HepG2 (cell line): ENCODE measurements around the gene NKD1. TPM values are rescaled to one million over a fixed set of nuclear protein-coding genes. Genes with fewer than 3 reads are reported as not detected.

Experiments
- ATAC-seq: fragments of 200-7000 bp; cut with Tn5 transposase; 3 replicates; pipeline ENCODE4 v1.9.1; 2020; ENCODE audit warnings: mild to moderate bottlenecking, moderate library complexity
- BruUV-seq: library from RNA; stranded (reverse); fragments of 400-500 nt; replicated peaks from 2 replicates; lab custom pipeline; 2021; lab: Mats Ljungman, UMichigan
- CTCF ChIA-PET: fragments of 300-600 bp; formaldehyde crosslinking; extraction: SDS; loops from one replicate; lab custom pipeline; 2021; ENCODE audit warnings: low total read pairs, inconsistent platforms, low intra/inter-chr PET ratio; lab: Yijun Ruan, JAX
- POLR2A ChIA-PET: fragments of 350-600 bp; sonication (Branson Sonifier 250); formaldehyde crosslinking; loops from one replicate; lab custom pipeline; 2020; ENCODE audit warnings: antibody characterized with exemption, inconsistent platforms; lab: Yijun Ruan, JAX
- DNase-seq: peaks from one replicate; pipeline ENCODE4 v3.0.0-alpha.2; 2015; ENCODE audit warnings: low spot score
- FAIRE-seq: peaks from 3 replicates; lab custom pipeline; 2011; peaks lifted over from hg19 to GRCh38; lab: Jason Lieb, UNC
- H2AFZ ChIP-seq: one replicate; pipeline ENCODE4 v1.6.1; 2011; ENCODE audit warnings: low read length, inconsistent platforms
- H3K27ac ChIP-seq: fragments of 300-600 bp; 3 replicates; pipeline ENCODE4 v1.8.0; 2011; ENCODE audit warnings: mixed run types, mild to moderate bottlenecking, mixed read lengths, low read length, inconsistent platforms; ENCODE audit not compliant: insufficient read depth; ENCODE audit errors: extremely low read length
- H3K27me3 ChIP-seq, 2 experiments: fragments of 200-600 bp in 1 of 2; 2 replicates in 1 of 2; 3 replicates in 1 of 2; pipeline versions ENCODE4 v1.6.0 to v1.8.0; 2011; ENCODE audit warnings: low read length in 2 of 2, mild to moderate bottlenecking in 2 of 2, moderate library complexity in 2 of 2, inconsistent platforms in 1 of 2; ENCODE audit not compliant: insufficient read depth in 2 of 2, control insufficient read depth in 1 of 2
- H3K36me3 ChIP-seq, 2 experiments: fragments of 200-600 bp in 1 of 2; replicated peaks in 1 of 2; 2 replicates in 1 of 2; 3 replicates in 1 of 2; pipeline versions ENCODE4 v1.5.1 to v1.8.0; 2011; ENCODE audit warnings: low read length in 2 of 2, inconsistent platforms in 1 of 2; ENCODE audit not compliant: insufficient read depth in 2 of 2, control insufficient read depth in 1 of 2
- H3K4me1 ChIP-seq: 2 replicates; pipeline ENCODE4 v1.5.1; 2012; ENCODE audit warnings: low read length, inconsistent platforms; ENCODE audit not compliant: insufficient read depth
- H3K4me2 ChIP-seq: 2 replicates; pipeline ENCODE4 v1.6.0; 2011; ENCODE audit warnings: low read depth, low read length, inconsistent platforms
- H3K4me3 ChIP-seq, 3 experiments: fragments of 200-600 bp in 1 of 3; sonication (generic), shearing (Covaris generic) in 1 of 3; replicated peaks in 1 of 3; 2 replicates each; pipeline ENCODE4 v1.5.1; 2011 to 2016; ENCODE audit warnings: low read length in 3 of 3, inconsistent platforms in 2 of 3, low read depth in 2 of 3, mild to moderate bottlenecking in 2 of 3, control low read depth in 1 of 3, mixed read lengths in 1 of 3; ENCODE audit not compliant: insufficient read depth in 1 of 3
- H3K79me2 ChIP-seq: one replicate; pipeline ENCODE4 v1.6.1; 2011; ENCODE audit warnings: low read length, inconsistent platforms; ENCODE audit not compliant: insufficient read depth
- H3K9ac ChIP-seq: 2 replicates; pipeline ENCODE4 v1.6.0; 2011; ENCODE audit warnings: mild to moderate bottlenecking, low read depth, low read length, inconsistent platforms; ENCODE audit not compliant: insufficient read depth
- H3K9me3 ChIP-seq: 2 replicates; pipeline ENCODE4 v1.5.1; 2012; ENCODE audit warnings: mild to moderate bottlenecking, low read length
- H4K20me1 ChIP-seq: 2 replicates; pipeline ENCODE4 v1.6.0; 2011; ENCODE audit warnings: inconsistent platforms, mild to moderate bottlenecking, low read length, moderate library complexity; ENCODE audit not compliant: insufficient read depth
- ARID3A ChIP-seq: IDR thresholded peaks from 2 replicates; pipeline ENCODE4 v1.6.1; 2012; ENCODE audit warnings: low read depth, low read length, improper control_type of control experiment
- DMTF1 ChIP-seq: sonication (generic); formaldehyde crosslinking; IDR thresholded peaks from 2 replicates; pipeline ENCODE4 v1.4.0; 2020; ENCODE audit warnings: mild to moderate bottlenecking, missing genetic modification reagents
- KAT8 ChIP-seq: IDR thresholded peaks from 2 replicates; pipeline ENCODE4 v1.6.1; 2016; ENCODE audit warnings: missing genetic modification reagents, missing compliant biosample characterization
- MED8 ChIP-seq: sonication (generic); formaldehyde crosslinking; IDR thresholded peaks from 2 replicates; pipeline ENCODE4 v1.8.1; 2023; ENCODE audit warnings: mild to moderate bottlenecking, missing genetic modification reagents; ENCODE audit not compliant: insufficient replicate concordance
- ZNF12 ChIP-seq: sonication (generic); formaldehyde crosslinking; IDR thresholded peaks from 2 replicates; pipeline ENCODE4 v1.5.0; 2020; ENCODE audit warnings: missing genetic modification reagents
- WGBS: methylation state at CpG from one replicate; pipeline ENCODE4 v1.1.6; 2017; ENCODE audit warnings: low lambda C conversion rate; 5-methylcytosine and 5-hydroxymethylcytosine counted together
- in situ Hi-C: cut with HindIII; loops from 2 replicates; pipeline ENCODE4 v1.10.0; 2017; ENCODE audit warnings: low pct_unique_long_range_greater_than_20kb; ENCODE audit not compliant: extremely low pct_ligation_motif_present
- intact Hi-C: fragments of 100-400 bp; cut with micrococcal nuclease; formaldehyde crosslinking; loops from one replicate; pipeline ENCODE4 v1.10.0; 2022; ENCODE audit not compliant: unreplicated experiment
- polyA plus RNA-seq, 8 experiments: library from polyadenylated mRNA; depleted of rRNA in 3 of 8; stranded (reverse) in 7 of 8; unstranded in 1 of 8; fragments of >200 nt; fragmentation: Illumina TruSeq in 4 of 8; extraction: Trizol in 4 of 8; gene quantifications; 2 replicates each; pipeline versions ENCODE4 v1.2.1 to v1.2.3, GENCODE V29; 2011 to 2016; ENCODE audit warnings: low read depth in 4 of 8, missing spikeins in 1 of 8, mixed read lengths in 1 of 8; ENCODE audit not compliant: insufficient read depth in 1 of 8
- total RNA-seq, 5 experiments: library from RNA; depleted of rRNA; stranded (reverse); fragments of >200 nt; fragmentation: Illumina TruSeq; extraction: Trizol; gene quantifications; 2 replicates each; pipeline ENCODE4 v1.2.3, GENCODE V29; 2016; ENCODE audit warnings: low read depth in 1 of 5

Gene NKD1
- total and polyA plus RNA-seq, 2 of the 13 experiments (the other 11 are each of a cell fraction or from before 2014, with no cell fraction given): 70.4 to 121 TPM

GRCh38 chr16:50499254-50499653 lies 48.9 kb upstream of the NKD1 start:
- FAIRE-seq: peak; percentile 8
- H3K4me2 ChIP-seq: no peak overlapping the region
- WGBS: 100% methylated on average over 2 of the region's 2 CpGs
- no peak for DNase-seq
- BruUV-seq: no TSS peak
- no peaks in the 10 kb centered on the region for H3K27me3 ChIP-seq
- intact Hi-C loops: no loop called here
- H3K79me2 ChIP-seq: no peaks in the 10 kb centered on the region
- H3K9ac ChIP-seq: no peak overlapping the region
- H2AFZ ChIP-seq: no peak overlapping the region
- no peak for ATAC-seq
- H3K27ac ChIP-seq: no peak overlapping the region
- H3K4me3 ChIP-seq: no peak overlapping the region
- 0 out of 2 replicates have a peak, but pooled peaks cover 6% of the 10 kb centered on the region for H3K9me3 ChIP-seq
- H3K36me3 ChIP-seq: no peaks in the 10 kb centered on the region
- in situ Hi-C loops: no loop called here
- TF ChIP-seq ARID3A: no peak
- no peak for TF ChIP-seq KAT8 (CRISPR knock-in tag)
- TF ChIP-seq DMTF1 (CRISPR knock-in tag): no peak
- TF ChIP-seq MED8 (CRISPR knock-in tag): no peak
- peak; percentile 99 for TF ChIP-seq ZNF12 (CRISPR knock-in tag)
- ChIA-PET POLR2A (interaction anchor here (1.2 kb wide), 1 partner anchor 9 kb away, joined by 4 read pairs; no protein-coding TSS in a partner anchor), CTCF (no interaction called here)
- no peaks in the 10 kb centered on the region for H4K20me1 ChIP-seq
- peaks cover 78% of the 10 kb centered on the region for H3K4me1 ChIP-seq
